ENCODE data around the gene GEMIN8. TPM values are rescaled to one million over a fixed set of nuclear protein-coding genes. Genes with fewer than 3 reads are reported as not detected.

GEMIN8 gene
- total and polyA plus RNA-seq, 4 donors: 14.3 to 52.0 (median 20.1) TPM

GRCh38 chrX:14051416-14051815, 21.7 kb upstream of the GEMIN8 start:
- Histone ChIP-seq H3K9me3 (ENCODE audit: control insufficient read depth, low read length) (no peaks in the 10 kb centered on the region), H3K27ac (ENCODE audit: low read depth in 1 of 2, low read length in 2 of 2) (no peak overlapping the region), H3K36me3 (ENCODE audit: control insufficient read depth in 1 of 2, insufficient read depth in 2 of 2, low read length in 1 of 2) (no peaks in the 10 kb centered on the region), H3K4me1 (ENCODE audit: control insufficient read depth in 1 of 2, insufficient read depth in 2 of 2, low read length in 2 of 2) (no peaks in the 10 kb centered on the region), H3K4me3 (ENCODE audit: low read length in 2 of 2) (no peak overlapping the region), H3K27me3 (ENCODE audit: control insufficient read depth in 1 of 2, insufficient read depth in 2 of 2, low read length in 1 of 2) (no peaks in the 10 kb centered on the region)
- WGBS, 2 donors: 59 to 63% methylated on average over 5 of the region's 5 CpGs
- DNase-seq (no peak), ATAC-seq (ENCODE audit: low FRiP score) (no peak)
- intact Hi-C loops (cut with DNase I): no loop called here

- WGBS, 2 donors: 25 to 46% methylated on average over 1 of the region's 1 CpG
- intact Hi-C loops (cut with DNase I): no loop called here
Measured at GRCh38 chrX:14050709-14051108, 21.0 kb upstream of the GEMIN8 start.

GRCh38 chrX:14043209-14043608, 13.5 kb upstream of the GEMIN8 start:
- H3K9me3 ChIP-seq (ENCODE audit: control insufficient read depth, low read length): no peaks in the 10 kb centered on the region
- ATAC-seq (ENCODE audit: low FRiP score) (no peak), DNase-seq (no peak)
- H3K4me3 ChIP-seq (ENCODE audit: low read length in 2 of 2): no peak overlapping the region
- no peaks in the 10 kb centered on the region for H3K36me3 ChIP-seq (ENCODE audit: control insufficient read depth in 1 of 2, insufficient read depth in 2 of 2, low read length in 1 of 2)
- H3K27me3 ChIP-seq (ENCODE audit: control insufficient read depth in 1 of 2, insufficient read depth in 2 of 2, low read length in 1 of 2): no peaks in the 10 kb centered on the region
- no peaks in the 10 kb centered on the region for H3K4me1 ChIP-seq (ENCODE audit: control insufficient read depth in 1 of 2, insufficient read depth in 2 of 2, low read length in 2 of 2)
- intact Hi-C loops (cut with DNase I): loop anchor here in 1 of 2 donors (5.0 kb wide), 1 partner anchor 1199 kb away; no protein-coding TSS in a partner anchor
- H3K27ac ChIP-seq (ENCODE audit: low read depth in 1 of 2, low read length in 2 of 2): no peak overlapping the region

More at GRCh38 chrX:14050709-14051108, 21.0 kb upstream of the GEMIN8 start:
- Histone ChIP-seq H3K36me3 (ENCODE audit: control insufficient read depth in 1 of 2, insufficient read depth in 2 of 2, low read length in 1 of 2) (no peaks in the 10 kb centered on the region), H3K9me3 (ENCODE audit: control insufficient read depth, low read length) (no peaks in the 10 kb centered on the region), H3K27me3 (ENCODE audit: control insufficient read depth in 1 of 2, insufficient read depth in 2 of 2, low read length in 1 of 2) (no peaks in the 10 kb centered on the region), H3K4me1 (ENCODE audit: control insufficient read depth in 1 of 2, insufficient read depth in 2 of 2, low read length in 2 of 2) (no peaks in the 10 kb centered on the region), H3K4me3 (ENCODE audit: low read length in 2 of 2) (no peak overlapping the region), H3K27ac (ENCODE audit: low read depth in 1 of 2, low read length in 2 of 2) (no peak overlapping the region)
- ATAC-seq (ENCODE audit: low FRiP score) (no peak), DNase-seq (no peak)

- DNase-seq (no peak), ATAC-seq (ENCODE audit: low FRiP score) (no peak)
- no peak overlapping the region for H3K27ac ChIP-seq (ENCODE audit: low read depth in 1 of 2, low read length in 2 of 2)
- no peaks in the 10 kb centered on the region for H3K9me3 ChIP-seq (ENCODE audit: control insufficient read depth, low read length)
- intact Hi-C loops (cut with DNase I): loop anchor here (5.0 kb wide), 2 partner anchors 1103 to 1203 kb away; no protein-coding TSS in a partner anchor
- WGBS, 2 donors: 28 to 30% methylated on average over 3 of the region's 3 CpGs
- H3K36me3 ChIP-seq (ENCODE audit: control insufficient read depth in 1 of 2, insufficient read depth in 2 of 2, low read length in 1 of 2): no peaks in the 10 kb centered on the region
- no peak overlapping the region for H3K4me3 ChIP-seq (ENCODE audit: low read length in 2 of 2)
- no peaks in the 10 kb centered on the region for H3K27me3 ChIP-seq (ENCODE audit: control insufficient read depth in 1 of 2, insufficient read depth in 2 of 2, low read length in 1 of 2)
- no peaks in the 10 kb centered on the region for H3K4me1 ChIP-seq (ENCODE audit: control insufficient read depth in 1 of 2, insufficient read depth in 2 of 2, low read length in 2 of 2)
Measured at GRCh38 chrX:14039344-14039743, 9.7 kb upstream of the GEMIN8 start.

GRCh38 chrX:14038375-14039085, 8.8 kb upstream of the GEMIN8 start:
- Histone ChIP-seq H3K27ac (ENCODE audit: low read depth in 1 of 2, low read length in 2 of 2) (no peak overlapping the region), H3K27me3 (ENCODE audit: control insufficient read depth in 1 of 2, insufficient read depth in 2 of 2, low read length in 1 of 2) (no peaks in the 10 kb centered on the region), H3K9me3 (ENCODE audit: control insufficient read depth, low read length) (no peaks in the 10 kb centered on the region), H3K4me3 (ENCODE audit: low read length in 2 of 2) (no peak overlapping the region), H3K4me1 (ENCODE audit: control insufficient read depth in 1 of 2, insufficient read depth in 2 of 2, low read length in 2 of 2) (no peaks in the 10 kb centered on the region), H3K36me3 (ENCODE audit: control insufficient read depth in 1 of 2, insufficient read depth in 2 of 2, low read length in 1 of 2) (no peaks in the 10 kb centered on the region)
- intact Hi-C loops (cut with DNase I): loop anchor here (5.0 kb wide), 2 partner anchors 1104 to 1204 kb away; no protein-coding TSS in a partner anchor
- 67 to 70% methylated on average over 3 of the region's 3 CpGs for WGBS, 2 donors
- no peak for ATAC-seq (ENCODE audit: low FRiP score)
- DNase-seq: no peak

- Histone ChIP-seq H3K27ac (ENCODE audit: low read depth in 1 of 2, low read length in 2 of 2) (no peak overlapping the region), H3K4me3 (ENCODE audit: low read length in 2 of 2) (no peak overlapping the region), H3K27me3 (ENCODE audit: control insufficient read depth in 1 of 2, insufficient read depth in 2 of 2, low read length in 1 of 2) (no peaks in the 10 kb centered on the region), H3K9me3 (ENCODE audit: control insufficient read depth, low read length) (no peaks in the 10 kb centered on the region), H3K4me1 (ENCODE audit: control insufficient read depth in 1 of 2, insufficient read depth in 2 of 2, low read length in 2 of 2) (no peaks in the 10 kb centered on the region), H3K36me3 (ENCODE audit: control insufficient read depth in 1 of 2, insufficient read depth in 2 of 2, low read length in 1 of 2) (no peaks in the 10 kb centered on the region)
- WGBS, 2 donors: 1 to 2% methylated on average over 2 of the region's 2 CpGs
- DNase-seq (no peak), ATAC-seq (ENCODE audit: low FRiP score) (peak; percentile 28)
- intact Hi-C loops (cut with DNase I): loop anchor here (2.0 to 5.0 kb wide), 4 partner anchors 134 to 525 kb away; no protein-coding TSS in a partner anchor
Measured at GRCh38 chrX:14032406-14032805, 2.7 kb upstream of the GEMIN8 start.

GRCh38 chrX:14030174-14030530, 460 bp upstream of the GEMIN8 start:
- ATAC-seq (ENCODE audit: low FRiP score) (no peak), DNase-seq (no peak)
- no peaks in the 10 kb centered on the region for H3K27me3 ChIP-seq (ENCODE audit: control insufficient read depth in 1 of 2, insufficient read depth in 2 of 2, low read length in 1 of 2)
- 0 to 2% methylated on average over 7 of the region's 7 CpGs for WGBS, 2 donors
- intact Hi-C loops (cut with DNase I): loop anchor here (5.0 kb wide), 2 partner anchors 283 to 523 kb away; no protein-coding TSS in a partner anchor
- no peaks in the 10 kb centered on the region for H3K9me3 ChIP-seq (ENCODE audit: control insufficient read depth, low read length)
- no peaks in the 10 kb centered on the region for H3K36me3 ChIP-seq (ENCODE audit: control insufficient read depth in 1 of 2, insufficient read depth in 2 of 2, low read length in 1 of 2)
- H3K4me3 ChIP-seq (ENCODE audit: low read length in 2 of 2): peak overlapping the region; percentile 80 to 87
- peak overlapping the region in 1 of 2 donors; percentile 72 for H3K27ac ChIP-seq (ENCODE audit: low read depth in 1 of 2, low read length in 2 of 2)
- H3K4me1 ChIP-seq (ENCODE audit: control insufficient read depth in 1 of 2, insufficient read depth in 2 of 2, low read length in 2 of 2): no peaks in the 10 kb centered on the region

- Histone ChIP-seq H3K36me3 (ENCODE audit: control insufficient read depth in 1 of 2, insufficient read depth in 2 of 2, low read length in 1 of 2) (no peaks in the 10 kb centered on the region), H3K9me3 (ENCODE audit: control insufficient read depth, low read length) (no peaks in the 10 kb centered on the region), H3K4me3 (ENCODE audit: low read length in 2 of 2) (peak overlapping the region; percentile 63 to 80), H3K4me1 (ENCODE audit: control insufficient read depth in 1 of 2, insufficient read depth in 2 of 2, low read length in 2 of 2) (no peaks in the 10 kb centered on the region), H3K27ac (ENCODE audit: low read depth in 1 of 2, low read length in 2 of 2) (peak overlapping the region in 1 of 2 donors; percentile 17), H3K27me3 (ENCODE audit: control insufficient read depth in 1 of 2, insufficient read depth in 2 of 2, low read length in 1 of 2) (no peaks in the 10 kb centered on the region)
- DNase-seq: no peak
- 1 to 9% methylated on average over 7 of the region's 7 CpGs for WGBS, 2 donors
- no peak for ATAC-seq (ENCODE audit: low FRiP score)
- intact Hi-C loops (cut with DNase I): loop anchor here (2.0 to 5.0 kb wide), 3 partner anchors 132 to 376 kb away; partner anchors contain the start of gene TCEANC (in 1 of the 2)
Measured at GRCh38 chrX:14029039-14029424, 660 bp downstream of the GEMIN8 start.

GRCh38 chrX:14028473-14028872, 1.2 kb downstream of the GEMIN8 start:
- ATAC-seq (ENCODE audit: low FRiP score): no peak
- no peaks in the 10 kb centered on the region for H3K27me3 ChIP-seq (ENCODE audit: control insufficient read depth in 1 of 2, insufficient read depth in 2 of 2, low read length in 1 of 2)
- no peaks in the 10 kb centered on the region for H3K36me3 ChIP-seq (ENCODE audit: control insufficient read depth in 1 of 2, insufficient read depth in 2 of 2, low read length in 1 of 2)
- H3K4me1 ChIP-seq (ENCODE audit: control insufficient read depth in 1 of 2, insufficient read depth in 2 of 2, low read length in 2 of 2): no peaks in the 10 kb centered on the region
- intact Hi-C loops (cut with DNase I): loop anchor here (2.0 to 5.0 kb wide), 3 partner anchors 131 to 376 kb away; partner anchors contain the start of gene TCEANC (in 1 of the 2)
- no peaks in the 10 kb centered on the region for H3K9me3 ChIP-seq (ENCODE audit: control insufficient read depth, low read length)
- peak overlapping the region in 1 of 2 donors; percentile 80 for H3K4me3 ChIP-seq (ENCODE audit: low read length in 2 of 2)
- 19 to 53% methylated on average over 3 of the region's 3 CpGs for WGBS, 2 donors
- DNase-seq: no peak
- H3K27ac ChIP-seq (ENCODE audit: low read depth in 1 of 2, low read length in 2 of 2): no peak overlapping the region

All from aorta (tissue), 5 donors.